Measurements from ENCODE around the gene SLC8A2.

SLC8A2 gene

DNA sequence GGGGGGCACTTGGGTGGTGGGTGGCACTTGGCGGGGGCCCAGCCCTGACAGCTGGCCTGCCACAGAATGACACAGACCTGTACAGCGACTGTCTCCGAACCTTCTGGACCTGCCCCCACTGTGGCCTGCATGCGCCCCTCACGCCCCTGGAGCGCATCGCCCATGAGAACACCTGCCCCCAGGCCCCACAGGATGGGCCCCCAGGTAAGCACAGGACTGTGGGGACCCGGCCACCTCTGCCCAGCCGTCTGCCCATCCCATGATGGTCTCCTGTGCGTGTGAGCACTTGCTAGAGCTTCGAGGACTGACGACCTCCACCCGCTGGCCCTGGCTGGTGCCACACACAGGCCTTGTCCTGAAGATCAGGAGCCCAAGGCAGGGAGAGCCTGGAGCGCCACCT, 90.6 kb downstream of the SLC8A2 start:
- DNase-seq (ENCODE audit: low spot score): no peak

DNA sequence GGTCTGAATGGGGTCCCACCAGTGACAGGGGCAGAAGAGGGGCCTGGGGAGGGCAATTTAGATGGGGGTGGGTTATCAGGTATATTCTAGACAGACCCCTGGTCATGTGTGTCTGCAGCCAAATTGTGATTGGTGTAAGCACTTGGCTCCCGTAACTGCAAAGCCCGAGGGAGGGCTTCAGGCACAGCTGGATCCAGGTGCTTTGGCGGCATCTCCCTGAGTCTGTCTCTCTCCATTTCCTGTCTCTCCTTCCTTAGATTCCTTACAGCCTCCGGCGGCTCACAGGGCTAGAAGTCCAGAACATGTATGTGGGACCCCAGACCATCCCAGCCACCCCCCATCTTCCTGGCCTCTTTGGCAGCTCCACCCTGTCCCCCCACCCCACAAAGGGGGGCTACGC, 91.1 kb downstream of the SLC8A2 start:
- DNase-seq (ENCODE audit: low spot score): no peak

- DNase-seq (ENCODE audit: low spot score): no peak
These were observed 92.2 kb downstream of the SLC8A2 start for GRCh38 chr19:47379381-47379938.

DNA sequence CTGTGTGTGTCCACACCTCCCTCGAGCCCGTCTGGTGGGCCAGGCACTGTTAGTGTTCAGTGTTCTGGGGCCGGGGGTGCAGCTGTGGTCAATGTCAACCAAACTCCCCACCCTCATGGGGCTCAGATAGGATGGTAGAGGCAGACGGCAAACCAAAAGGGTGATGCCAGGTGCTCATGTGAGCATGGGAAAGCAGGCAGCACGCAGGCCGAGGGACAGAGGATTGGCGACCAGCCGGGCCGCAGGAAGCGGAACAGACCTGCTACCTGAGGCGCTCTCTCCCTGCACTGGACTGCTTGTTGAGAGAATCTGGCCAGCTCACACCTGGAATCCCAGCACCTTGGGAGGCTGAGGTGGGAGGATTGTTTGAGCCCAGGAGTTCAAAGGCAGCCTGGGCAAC, 93.4 kb downstream of the SLC8A2 start:
- no peak for DNase-seq (ENCODE audit: low spot score)
